K562 (cell line): ENCODE measurements around the gene VPS9D1. TPM values are rescaled to one million over a fixed set of nuclear protein-coding genes. Genes with fewer than 3 reads are reported as not detected.

ENCODE experiments used
- ETS1 ChIP-seq: conservative IDR thresholded peaks from 2 replicates; pipeline ENCODE4 v1.6.1; 2011; ENCODE audit warnings: low read depth, mild to moderate bottlenecking, low read length; ENCODE audit not compliant: control insufficient read depth
- FOSL1 ChIP-seq: fragments of 200-800 bp; sonication (Bioruptor generic); conservative IDR thresholded peaks from 2 replicates; pipeline ENCODE4 v1.6.1; 2016; ENCODE audit warnings: missing genetic modification characterization, missing compliant biosample characterization
- HLTF ChIP-seq: fragments of 450-650 bp; IDR thresholded peaks from 2 replicates; pipeline ENCODE4 v1.6.1; 2016
- IRF2 ChIP-seq: sonication (generic); formaldehyde crosslinking; IDR thresholded peaks from 2 replicates; pipeline ENCODE4 v1.8.1; 2022; ENCODE audit warnings: mild to moderate bottlenecking, missing genetic modification reagents
- NRF1 ChIP-seq, 2 experiments: fragments of 450-650 bp; IDR thresholded peaks in 1 of 2; conservative IDR thresholded peaks in 1 of 2; 2 replicates each; pipeline ENCODE4 v1.6.1; 2014; ENCODE audit warnings: mild to moderate bottlenecking in 2 of 2
- PHF8 ChIP-seq: fragments of 200-600 bp; sonication (generic); IDR thresholded peaks from 2 replicates; pipeline ENCODE4 v1.6.1; 2012; ENCODE audit warnings: mixed run types, mild to moderate bottlenecking, inconsistent platforms, low read length, moderate library complexity, borderline replicate concordance
- RAD21 ChIP-seq, 2 experiments: fragments of 250-450 bp in 1 of 2; fragments of 450-650 bp in 1 of 2; sonication (Bioruptor Pico) in 1 of 2; formaldehyde crosslinking in 1 of 2; IDR thresholded peaks in 1 of 2; conservative IDR thresholded peaks in 1 of 2; 2 replicates each; pipeline versions ENCODE4 v1.4.0 to v1.8.0; 2020 to 2022; ENCODE audit warnings: mild to moderate bottlenecking in 2 of 2, moderate library complexity in 1 of 2
- STAT6 ChIP-seq: sonication (generic); formaldehyde crosslinking; IDR thresholded peaks from 2 replicates; pipeline ENCODE4 v1.8.1; 2023; ENCODE audit warnings: mild to moderate bottlenecking, missing genetic modification reagents
- TBL1XR1 ChIP-seq, 2 experiments: IDR thresholded peaks; 2 replicates each; pipeline ENCODE4 v1.6.1; 2012; ENCODE audit warnings: improper control_type of control experiment in 2 of 2, low read length in 2 of 2, mild to moderate bottlenecking in 1 of 2
- VEZF1 ChIP-seq: fragments of 200-800 bp; sonication (Bioruptor generic); IDR thresholded peaks from 2 replicates; pipeline ENCODE4 v1.6.1; 2017; ENCODE audit warnings: missing genetic modification characterization, missing compliant biosample characterization
- ZEB2 ChIP-seq: fragments of 450-650 bp; IDR thresholded peaks from 2 replicates; pipeline ENCODE4 v1.6.1; 2016
- polyA plus RNA-seq, 8 experiments: library from polyadenylated mRNA; depleted of rRNA in 4 of 8; stranded (reverse) in 5 of 8; unstranded in 3 of 8; fragments of >200 nt; fragmentation: Nextera tagmentation in 2 of 8; fragmentation: Illumina TruSeq in 1 of 8; extraction: Ambion mirVana in 2 of 8; extraction: Trizol in 1 of 8; gene quantifications; 2 replicates each; pipeline versions ENCODE4 v1.2.1 to v1.2.3, GENCODE V29; 2011 to 2014; ENCODE audit warnings: inconsistent platforms in 1 of 8, missing spikeins in 1 of 8
- total RNA-seq, 7 experiments: library from RNA; depleted of rRNA in 6 of 7; stranded (reverse); fragments of >200 nt in 6 of 7; fragmentation: Illumina TruSeq in 2 of 7; extraction: Trizol in 2 of 7; gene quantifications; 2 replicates each; pipeline versions ENCODE4 v1.2.1 to v1.2.3, GENCODE V29; 2011 to 2021; ENCODE audit warnings: low replicate concordance in 1 of 7
- TF ChIP-seq, protein P1 (sequence below), 2 experiments: fragments of 450-650 bp; formaldehyde crosslinking in 1 of 2; IDR thresholded peaks; 2 replicates each; pipeline versions ENCODE4 v1.4.0 to v1.6.1; 2014 to 2020; ENCODE audit warnings: mild to moderate bottlenecking in 2 of 2, borderline replicate concordance in 1 of 2, low read depth in 1 of 2

The VPS9D1 gene
- total and polyA plus RNA-seq, 9 of the 15 experiments (the other 6 are each of a cell fraction or from before 2014, with no cell fraction given), result 0.33 to 3.1 (median 1.1) TPM

DNA sequence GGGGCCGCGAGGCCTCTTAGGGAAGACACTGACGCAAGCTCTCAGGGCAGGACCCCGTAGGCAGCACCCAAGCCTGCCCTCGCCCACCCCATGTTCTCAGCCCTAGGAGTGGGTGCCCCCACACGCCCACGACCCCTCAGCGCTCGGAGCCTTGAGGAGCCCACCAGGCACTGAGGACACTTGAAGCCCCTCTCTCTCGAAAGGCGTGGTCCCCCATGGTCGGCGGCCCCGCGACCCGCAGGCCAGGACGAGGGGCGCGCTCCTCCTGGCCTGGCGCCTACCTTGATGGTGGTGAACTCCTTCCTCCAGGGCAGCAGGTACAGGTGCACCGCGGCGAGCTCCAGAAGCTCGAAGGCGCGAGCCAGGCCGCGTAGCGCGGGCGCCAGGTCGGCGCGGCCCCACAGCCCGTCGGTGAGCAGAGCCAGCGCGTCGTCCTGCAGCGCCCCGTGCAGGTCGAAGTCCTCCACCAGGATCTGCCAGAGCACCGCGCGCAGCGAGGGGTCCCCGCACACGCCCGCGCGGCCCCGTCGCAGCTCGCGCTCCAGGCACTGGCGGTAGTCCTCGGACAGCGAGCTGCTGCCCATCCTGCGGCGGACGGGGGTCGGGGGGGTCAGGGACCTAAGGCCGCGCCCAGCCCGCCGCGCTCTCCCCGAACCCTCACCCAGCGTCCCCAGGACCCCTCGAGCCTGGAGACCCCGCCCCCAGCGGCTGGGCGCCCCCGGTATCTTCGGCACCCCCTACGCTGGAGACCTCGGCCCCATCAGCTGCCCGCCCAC is 19.9 kb downstream of the VPS9D1 start (continued):
- TF ChIP-seq STAT6 (CRISPR knock-in tag) (no peak), HLTF (no peak), TBL1XR1 (IDR thresholded peaks at IDR 0.05; ENCODE audit: low read length in 2 of 2) (no peak), PHF8 (no peak), VEZF1 (CRISPR knock-in tag) (no peak), ETS1 (peak; percentile 60), IRF2 (CRISPR knock-in tag) (peak; percentile 54), NRF1 (conservative IDR thresholded peaks at IDR 0.05 in 1 of 2, IDR thresholded peaks at IDR 0.05 in 1 of 2) (peak in 1 of 2 experiments; percentile 20), FOSL1 (tag) (no peak), ZEB2 (no peak), RAD21 (CRISPR knock-in tag; conservative IDR thresholded peaks at IDR 0.05 in 1 of 2, IDR thresholded peaks at IDR 0.05 in 1 of 2) (peak in 1 of 2 experiments; percentile 34; a peak in 1 of 4 replicates)
- TF ChIP-seq, protein P1, sequence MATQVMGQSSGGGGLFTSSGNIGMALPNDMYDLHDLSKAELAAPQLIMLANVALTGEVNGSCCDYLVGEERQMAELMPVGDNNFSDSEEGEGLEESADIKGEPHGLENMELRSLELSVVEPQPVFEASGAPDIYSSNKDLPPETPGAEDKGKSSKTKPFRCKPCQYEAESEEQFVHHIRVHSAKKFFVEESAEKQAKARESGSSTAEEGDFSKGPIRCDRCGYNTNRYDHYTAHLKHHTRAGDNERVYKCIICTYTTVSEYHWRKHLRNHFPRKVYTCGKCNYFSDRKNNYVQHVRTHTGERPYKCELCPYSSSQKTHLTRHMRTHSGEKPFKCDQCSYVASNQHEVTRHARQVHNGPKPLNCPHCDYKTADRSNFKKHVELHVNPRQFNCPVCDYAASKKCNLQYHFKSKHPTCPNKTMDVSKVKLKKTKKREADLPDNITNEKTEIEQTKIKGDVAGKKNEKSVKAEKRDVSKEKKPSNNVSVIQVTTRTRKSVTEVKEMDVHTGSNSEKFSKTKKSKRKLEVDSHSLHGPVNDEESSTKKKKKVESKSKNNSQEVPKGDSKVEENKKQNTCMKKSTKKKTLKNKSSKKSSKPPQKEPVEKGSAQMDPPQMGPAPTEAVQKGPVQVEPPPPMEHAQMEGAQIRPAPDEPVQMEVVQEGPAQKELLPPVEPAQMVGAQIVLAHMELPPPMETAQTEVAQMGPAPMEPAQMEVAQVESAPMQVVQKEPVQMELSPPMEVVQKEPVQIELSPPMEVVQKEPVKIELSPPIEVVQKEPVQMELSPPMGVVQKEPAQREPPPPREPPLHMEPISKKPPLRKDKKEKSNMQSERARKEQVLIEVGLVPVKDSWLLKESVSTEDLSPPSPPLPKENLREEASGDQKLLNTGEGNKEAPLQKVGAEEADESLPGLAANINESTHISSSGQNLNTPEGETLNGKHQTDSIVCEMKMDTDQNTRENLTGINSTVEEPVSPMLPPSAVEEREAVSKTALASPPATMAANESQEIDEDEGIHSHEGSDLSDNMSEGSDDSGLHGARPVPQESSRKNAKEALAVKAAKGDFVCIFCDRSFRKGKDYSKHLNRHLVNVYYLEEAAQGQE (IDR thresholded peaks at IDR 0.05; ENCODE audit: borderline replicate concordance), result no peak
- TF ChIP-seq, protein P1 (CRISPR knock-in tag; IDR thresholded peaks at IDR 0.05; ENCODE audit: low read depth), result no peak
